Stimulated activated naive CD8-positive, alpha-beta T cell treated with anti-CD3 and anti-CD28 coated beads, Interleukin-15, Interleukin-2, amounts not matched to agents 100 ng/mL and 50 ng/mL, for 24 hours (primary cell): ENCODE data around the gene FEZ2.

Experiments
- H3K27ac Mint-ChIP-seq: one replicate; pipeline ENCODE4 v1.8.0; 2021; ENCODE audit warnings: mild to moderate bottlenecking, mixed read lengths
- H3K27me3 Mint-ChIP-seq: one replicate; pipeline ENCODE4 v1.8.0; 2021; ENCODE audit warnings: mixed read lengths
- H3K36me3 Mint-ChIP-seq: one replicate; pipeline ENCODE4 v1.8.0; 2021; ENCODE audit warnings: low read depth, mixed read lengths
- H3K4me1 Mint-ChIP-seq: one replicate; pipeline ENCODE4 v1.8.0; 2021; ENCODE audit warnings: low read depth, mixed read lengths
- H3K4me3 Mint-ChIP-seq: one replicate; pipeline ENCODE4 v1.8.0; 2021; ENCODE audit warnings: mild to moderate bottlenecking, mixed read lengths
- H3K9me3 Mint-ChIP-seq: one replicate; pipeline ENCODE4 v1.8.0; 2021; ENCODE audit warnings: mixed read lengths

Gene FEZ2

DNA sequence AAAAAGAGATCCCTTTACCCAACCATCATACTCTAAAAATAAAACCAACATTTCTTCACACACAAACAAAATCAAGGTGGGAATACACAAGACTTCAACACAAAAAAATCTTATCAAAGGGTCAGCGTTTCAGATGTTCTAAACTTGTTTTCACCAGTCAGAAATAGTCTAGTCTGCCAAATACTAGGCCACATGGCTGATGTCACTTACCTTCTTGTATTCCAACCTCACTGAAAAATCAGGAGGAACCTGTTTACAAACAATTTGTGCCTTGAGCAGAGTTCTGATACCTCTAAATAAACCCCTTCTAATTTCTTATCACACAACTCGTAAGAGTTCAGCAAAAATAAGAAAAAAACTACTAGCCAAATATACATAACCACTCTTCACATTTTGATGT is 20.1 kb downstream of the FEZ2 start:
- Mint-ChIP-seq H3K9me3 (no peaks in the 10 kb centered on the region), H3K27ac (no peak overlapping the region), H3K36me3 (peaks cover 81% of the 10 kb centered on the region), H3K4me3 (no peak overlapping the region), H3K27me3 (no peaks in the 10 kb centered on the region), H3K4me1 (peaks cover 11% of the 10 kb centered on the region)

DNA sequence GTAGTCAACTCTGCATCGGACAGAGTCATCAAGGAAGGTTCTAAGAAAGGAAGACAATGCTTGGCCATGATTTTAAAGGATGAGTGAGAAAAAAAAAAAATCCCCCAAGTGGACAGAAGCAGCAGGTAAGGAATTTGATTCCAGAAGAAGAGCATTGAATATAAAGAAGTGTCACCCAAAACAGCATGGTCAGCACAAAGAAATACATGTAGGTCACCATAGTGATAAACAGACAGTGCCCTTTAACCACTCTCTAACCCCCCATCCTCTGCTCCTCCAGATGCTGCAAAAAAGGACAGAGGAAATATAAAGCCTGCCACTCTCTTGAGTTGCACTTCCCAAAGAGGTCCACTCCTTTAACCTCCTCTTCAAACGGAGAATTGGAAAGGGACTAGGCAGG is 23.4 kb downstream of the FEZ2 start:
- Mint-ChIP-seq H3K27me3 (no peaks in the 10 kb centered on the region), H3K36me3 (peaks cover 65% of the 10 kb centered on the region), H3K9me3 (no peaks in the 10 kb centered on the region), H3K27ac (no peak overlapping the region), H3K4me3 (no peak overlapping the region), H3K4me1 (peaks cover 11% of the 10 kb centered on the region)

DNA sequence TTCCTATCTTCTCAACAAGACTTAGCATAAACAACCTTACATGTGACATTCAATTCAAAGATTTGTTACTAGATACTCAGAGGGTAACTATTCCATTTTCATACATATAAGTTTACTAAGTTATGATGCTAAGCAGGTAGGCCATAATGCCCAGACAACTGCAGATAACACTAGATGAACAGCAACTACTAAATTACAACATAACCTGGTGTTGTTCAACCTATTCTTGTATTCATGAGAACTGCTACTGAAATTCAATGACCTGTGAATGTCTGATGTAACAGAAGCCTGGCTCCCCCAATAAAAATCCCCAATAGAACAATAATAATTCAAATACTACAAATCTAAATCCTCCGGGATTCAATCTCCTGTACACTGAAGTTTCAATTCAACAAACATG is 24.8 kb downstream of the FEZ2 start:
- no peak overlapping the region for H3K27ac Mint-ChIP-seq
- peaks cover under 1% of the 10 kb centered on the region for H3K4me1 Mint-ChIP-seq
- H3K9me3 Mint-ChIP-seq: no peaks in the 10 kb centered on the region
- H3K4me3 Mint-ChIP-seq: no peak overlapping the region
- H3K36me3 Mint-ChIP-seq: peaks cover 64% of the 10 kb centered on the region
- no peaks in the 10 kb centered on the region for H3K27me3 Mint-ChIP-seq

DNA sequence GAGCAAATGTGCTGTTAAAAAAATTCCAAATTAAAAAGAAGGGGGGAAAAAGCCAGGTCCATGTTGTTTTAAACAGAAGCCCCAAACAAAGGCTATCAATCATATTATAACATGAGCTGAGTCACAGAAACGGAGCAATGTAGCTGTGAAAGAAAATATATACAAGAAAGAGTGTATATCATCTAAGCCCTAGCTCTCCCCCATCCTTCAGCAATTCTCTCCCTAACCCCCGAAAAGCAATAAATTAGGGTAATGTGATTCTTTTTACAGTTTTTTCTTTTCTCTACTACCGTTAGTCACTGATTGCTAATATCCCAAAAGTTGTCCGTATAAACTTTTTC is 25.3 kb downstream of the FEZ2 start:
- H3K36me3 Mint-ChIP-seq: peaks cover 62% of the 10 kb centered on the region
- no peaks in the 10 kb centered on the region for H3K4me1 Mint-ChIP-seq
- H3K4me3 Mint-ChIP-seq: no peak overlapping the region
- H3K27me3 Mint-ChIP-seq: no peaks in the 10 kb centered on the region
- no peaks in the 10 kb centered on the region for H3K9me3 Mint-ChIP-seq
- H3K27ac Mint-ChIP-seq: no peak overlapping the region

DNA sequence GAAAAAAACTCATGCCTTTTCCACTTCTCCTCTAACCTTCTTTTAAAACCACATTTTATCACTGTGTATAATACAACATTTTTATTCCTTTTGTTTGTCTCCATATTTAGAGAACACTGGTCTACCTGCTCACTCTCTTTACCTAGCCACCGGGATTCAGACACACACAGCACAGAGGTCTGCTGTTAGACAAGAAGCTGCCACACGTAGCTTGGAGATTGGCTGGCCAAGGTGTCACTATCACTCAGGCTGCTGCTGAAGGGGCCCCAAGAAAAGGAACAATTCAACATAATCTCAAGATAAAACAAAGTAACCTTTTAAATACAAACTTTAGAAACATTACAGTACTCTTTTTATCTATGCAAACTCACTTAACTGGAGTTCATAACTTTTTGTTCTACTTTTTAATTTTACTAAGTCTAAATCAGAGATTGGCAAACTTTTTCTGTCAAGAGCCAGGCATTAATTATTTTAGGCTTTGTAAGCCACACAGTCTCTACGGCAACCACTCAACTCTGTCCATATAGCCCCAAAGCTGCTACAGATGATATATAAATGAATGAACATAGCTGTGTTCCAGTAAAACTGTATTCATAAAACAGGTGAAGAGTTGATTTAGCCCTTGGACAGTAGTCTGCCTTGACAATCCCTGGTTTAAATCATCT is 25.8 kb downstream of the FEZ2 start:
- Mint-ChIP-seq H3K4me1 (no peaks in the 10 kb centered on the region), H3K4me3 (no peak overlapping the region), H3K27me3 (no peaks in the 10 kb centered on the region), H3K27ac (no peak overlapping the region), H3K36me3 (peaks cover 64% of the 10 kb centered on the region), H3K9me3 (no peaks in the 10 kb centered on the region)

DNA sequence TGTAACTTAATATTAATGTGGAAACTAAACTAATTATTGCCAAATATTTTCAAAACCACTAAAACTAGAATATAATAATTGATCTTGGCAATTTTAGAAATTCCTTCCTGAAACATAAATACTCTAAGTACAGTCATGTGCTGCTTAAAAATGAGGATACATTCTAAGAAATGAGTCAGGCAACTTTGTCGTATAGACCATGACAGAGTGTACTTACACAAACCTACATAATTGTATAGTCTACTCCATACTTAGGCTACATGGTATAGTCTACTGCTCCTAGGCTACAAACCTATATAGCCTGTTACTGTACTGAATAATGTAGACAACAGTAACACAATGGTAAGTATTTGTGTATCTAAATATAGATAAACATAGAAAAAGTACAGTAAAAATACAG is 27.6 kb downstream of the FEZ2 start:
- H3K4me3 Mint-ChIP-seq: no peak overlapping the region
- no peaks in the 10 kb centered on the region for H3K9me3 Mint-ChIP-seq
- H3K27me3 Mint-ChIP-seq: no peaks in the 10 kb centered on the region
- H3K36me3 Mint-ChIP-seq: peaks cover 75% of the 10 kb centered on the region
- H3K27ac Mint-ChIP-seq: no peak overlapping the region
- H3K4me1 Mint-ChIP-seq: no peaks in the 10 kb centered on the region

DNA sequence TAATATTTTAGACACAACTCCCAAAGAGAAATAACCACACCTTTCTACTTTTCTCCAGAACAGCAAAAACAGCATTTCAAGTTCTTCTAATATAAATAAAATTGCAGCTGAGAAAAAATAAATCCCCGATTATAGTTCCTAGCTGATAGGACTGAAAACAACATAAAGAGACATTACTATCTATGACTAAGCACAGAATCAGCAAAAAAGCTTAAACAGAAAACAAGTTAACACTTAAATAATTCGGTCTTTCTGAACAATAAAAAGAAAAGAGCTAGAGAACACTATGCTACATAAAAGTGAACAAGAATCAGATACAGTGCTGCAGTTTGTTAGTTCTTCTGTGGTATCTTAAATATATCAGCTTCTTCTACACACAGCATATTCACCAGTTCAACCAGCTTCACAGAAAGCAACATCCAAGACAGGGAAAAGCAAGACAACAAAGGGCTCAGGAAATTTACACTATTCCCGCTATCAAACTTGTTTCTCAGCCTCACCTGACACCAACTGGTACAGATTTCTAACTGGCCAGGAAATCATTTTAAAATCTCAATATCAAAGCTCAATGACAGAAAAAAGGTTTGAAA is 28.6 kb downstream of the FEZ2 start:
- peaks cover 75% of the 10 kb centered on the region for H3K36me3 Mint-ChIP-seq
- H3K27me3 Mint-ChIP-seq: no peaks in the 10 kb centered on the region

DNA sequence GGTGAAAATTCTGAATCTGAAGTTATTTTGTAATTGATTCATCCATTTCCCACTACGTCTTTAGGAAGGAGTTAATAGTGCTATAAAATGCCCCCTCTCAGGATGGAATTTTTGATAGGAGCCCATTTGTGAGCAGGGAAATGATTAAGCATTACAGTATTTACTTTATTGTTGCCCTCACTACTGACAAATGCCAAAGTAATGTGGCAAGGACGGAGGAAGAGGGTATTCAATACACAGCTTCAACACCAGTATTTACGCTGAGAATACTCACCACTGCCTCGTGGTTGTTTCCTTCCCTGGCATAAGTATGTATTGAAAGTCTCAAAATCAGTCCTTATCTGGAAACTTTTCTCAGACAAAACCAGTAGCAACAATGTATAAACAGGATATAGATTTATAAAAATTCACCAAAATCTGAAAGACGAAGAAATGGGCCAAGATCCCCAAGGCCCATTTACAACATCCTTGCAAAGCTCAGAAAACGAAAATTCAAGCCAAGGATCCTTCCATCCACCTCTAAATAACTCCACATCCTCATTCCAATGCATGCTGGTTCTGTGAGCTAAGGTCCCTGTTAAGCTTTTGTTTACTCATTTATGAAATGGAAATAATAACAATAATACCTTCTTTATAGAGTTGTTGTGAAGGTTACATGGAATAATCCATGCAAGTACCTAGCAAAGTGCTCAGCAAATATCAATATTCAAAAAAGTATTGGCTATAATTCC is 29.3 kb downstream of the FEZ2 start:
- Mint-ChIP-seq H3K4me3 (no peak overlapping the region), H3K4me1 (no peaks in the 10 kb centered on the region), H3K27me3 (no peaks in the 10 kb centered on the region), H3K27ac (no peak overlapping the region), H3K36me3 (peaks cover 75% of the 10 kb centered on the region), H3K9me3 (no peaks in the 10 kb centered on the region)

More for the DNA sequence above, 28.6 kb downstream of the FEZ2 start:
- H3K27ac Mint-ChIP-seq: no peak overlapping the region
- H3K4me1 Mint-ChIP-seq: no peaks in the 10 kb centered on the region
- H3K4me3 Mint-ChIP-seq: no peak overlapping the region
- no peaks in the 10 kb centered on the region for H3K9me3 Mint-ChIP-seq

DNA sequence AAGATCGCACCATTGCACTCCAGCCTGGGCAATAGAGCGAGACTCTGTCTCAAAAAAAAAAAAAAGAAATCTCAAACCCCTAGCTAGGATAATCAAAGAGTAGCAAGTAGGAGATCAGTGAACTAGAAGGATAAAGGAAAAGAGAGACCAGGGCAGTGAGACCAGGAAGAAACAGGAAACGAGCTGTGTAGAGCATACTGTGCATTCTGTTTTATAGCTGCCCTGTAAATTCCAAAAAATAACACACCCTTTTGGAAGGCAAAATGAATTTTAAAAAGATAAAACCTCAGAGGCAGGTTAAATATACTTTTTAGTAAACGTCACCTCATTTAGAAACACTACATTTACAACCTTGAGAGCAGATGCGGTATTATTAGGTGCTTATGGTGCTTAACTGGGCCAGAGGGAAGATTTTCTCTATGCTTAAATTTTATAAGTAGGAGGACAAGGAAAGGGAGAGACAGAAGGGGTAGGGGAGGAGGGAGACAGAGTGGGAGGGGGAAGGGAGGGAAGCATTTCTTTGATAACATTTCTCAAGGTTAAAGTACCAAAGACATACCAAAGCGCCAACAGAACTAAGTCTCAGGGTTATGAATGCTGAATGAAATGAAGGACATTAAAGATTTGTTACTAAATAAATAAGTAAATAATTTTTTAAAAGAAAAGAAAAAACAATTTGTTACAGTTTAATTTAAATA is 30.1 kb downstream of the FEZ2 start:
- H3K27ac Mint-ChIP-seq: no peak overlapping the region
- no peaks in the 10 kb centered on the region for H3K9me3 Mint-ChIP-seq
- H3K27me3 Mint-ChIP-seq: no peaks in the 10 kb centered on the region
- H3K4me3 Mint-ChIP-seq: no peak overlapping the region
- peaks cover 71% of the 10 kb centered on the region for H3K36me3 Mint-ChIP-seq
- no peaks in the 10 kb centered on the region for H3K4me1 Mint-ChIP-seq

DNA sequence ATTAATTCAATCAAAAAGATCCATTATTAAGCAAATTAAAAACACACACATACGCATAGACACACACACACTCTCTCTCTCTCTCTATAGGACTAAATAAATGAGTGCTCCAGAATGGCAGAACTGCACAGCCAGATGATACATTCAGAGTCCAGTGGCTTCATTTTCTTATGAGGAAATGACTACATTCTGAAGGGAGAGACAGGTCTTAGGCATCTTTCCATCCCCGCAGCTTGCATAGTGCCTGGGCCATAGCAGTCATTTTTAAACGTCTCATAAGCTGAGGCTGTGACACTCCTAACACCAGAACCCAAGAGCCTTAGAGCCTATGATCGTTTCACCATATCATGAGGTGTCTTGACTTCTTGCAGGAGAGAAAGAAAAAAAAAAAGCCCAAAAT is 31.1 kb downstream of the FEZ2 start:
- no peak overlapping the region for H3K4me3 Mint-ChIP-seq
- peaks cover 65% of the 10 kb centered on the region for H3K36me3 Mint-ChIP-seq
- H3K27ac Mint-ChIP-seq: no peak overlapping the region
- no peaks in the 10 kb centered on the region for H3K4me1 Mint-ChIP-seq
- H3K27me3 Mint-ChIP-seq: no peaks in the 10 kb centered on the region
- H3K9me3 Mint-ChIP-seq: no peaks in the 10 kb centered on the region

DNA sequence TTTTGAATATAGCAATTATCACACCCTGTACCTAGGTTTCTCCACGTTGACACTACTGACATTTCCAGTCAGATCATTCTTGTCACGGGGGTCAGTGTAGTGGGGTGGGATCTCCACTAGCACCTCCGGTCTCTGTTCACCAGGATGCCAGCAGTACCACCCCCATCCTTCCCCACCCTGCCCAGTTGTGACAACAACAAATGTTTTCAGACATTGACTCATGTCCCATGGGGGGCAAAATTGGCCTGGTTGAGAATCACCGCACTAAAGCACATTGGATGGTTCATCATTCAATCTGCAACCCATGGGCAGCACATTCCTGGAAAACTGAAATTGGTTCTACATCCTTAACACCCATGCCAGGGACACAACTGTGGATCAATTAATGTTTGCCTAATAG is 32.3 kb downstream of the FEZ2 start:
- Mint-ChIP-seq H3K36me3 (peaks cover 61% of the 10 kb centered on the region), H3K4me3 (no peak overlapping the region), H3K27ac (no peak overlapping the region), H3K27me3 (no peaks in the 10 kb centered on the region), H3K9me3 (no peaks in the 10 kb centered on the region), H3K4me1 (no peaks in the 10 kb centered on the region)

DNA sequence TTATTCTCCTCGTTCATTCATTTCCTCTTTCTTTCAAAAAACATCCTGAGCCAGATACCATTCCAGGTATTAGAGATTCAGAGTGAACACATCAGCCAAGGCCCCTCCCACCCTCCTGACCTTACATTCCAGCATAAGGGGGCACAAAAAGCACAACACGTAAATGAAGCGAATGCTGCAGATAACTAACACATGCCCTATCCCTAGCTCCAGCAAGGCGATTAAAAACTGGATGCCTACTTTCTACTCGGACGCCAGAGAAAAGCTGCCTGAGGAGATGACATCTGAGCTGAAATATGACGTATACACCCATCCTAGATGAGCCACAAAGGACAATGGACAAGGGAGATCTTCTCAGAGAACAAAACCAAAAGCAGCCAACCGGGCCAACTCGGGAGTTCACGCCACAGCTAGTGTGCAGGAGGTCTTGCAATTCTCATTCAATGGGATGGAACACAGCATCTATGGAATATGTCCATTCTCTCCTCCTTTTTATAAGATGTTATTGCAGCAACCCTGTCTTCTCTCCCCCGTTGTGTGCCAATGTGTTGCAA is 33.5 kb downstream of the FEZ2 start:
- Mint-ChIP-seq H3K4me3 (no peak overlapping the region), H3K27ac (no peak overlapping the region), H3K27me3 (no peaks in the 10 kb centered on the region), H3K36me3 (peaks cover 68% of the 10 kb centered on the region), H3K9me3 (no peaks in the 10 kb centered on the region), H3K4me1 (no peaks in the 10 kb centered on the region)

DNA sequence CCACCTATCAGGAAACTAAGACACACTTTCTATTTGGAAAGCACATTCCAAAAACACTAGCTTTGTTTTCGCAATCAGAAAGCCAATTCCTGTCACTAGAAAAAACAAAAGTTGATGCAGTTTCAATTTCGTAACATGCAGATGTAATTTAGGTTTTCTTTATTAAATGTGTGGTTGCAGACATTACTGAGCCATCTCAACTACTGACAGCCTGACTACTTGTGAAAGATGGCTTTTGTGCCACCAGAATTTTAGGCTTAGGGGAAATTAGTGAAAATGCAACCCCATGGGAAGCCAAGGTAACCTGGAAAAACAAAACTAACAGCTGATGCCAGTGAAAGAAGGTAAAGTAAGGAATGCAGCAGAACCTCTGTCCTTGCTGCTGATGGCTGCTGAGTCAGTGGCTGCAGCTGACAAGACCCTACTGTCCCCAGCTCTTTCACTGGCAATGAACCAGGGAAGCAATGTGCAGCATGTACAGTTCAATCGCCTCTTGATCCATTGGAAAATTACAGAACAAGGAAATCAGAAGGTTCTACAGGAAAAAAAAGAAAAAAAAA is 34.9 kb downstream of the FEZ2 start:
- Mint-ChIP-seq H3K9me3 (no peaks in the 10 kb centered on the region), H3K27me3 (no peaks in the 10 kb centered on the region), H3K4me1 (no peaks in the 10 kb centered on the region), H3K4me3 (no peak overlapping the region), H3K27ac (no peak overlapping the region), H3K36me3 (peaks cover 60% of the 10 kb centered on the region)

DNA sequence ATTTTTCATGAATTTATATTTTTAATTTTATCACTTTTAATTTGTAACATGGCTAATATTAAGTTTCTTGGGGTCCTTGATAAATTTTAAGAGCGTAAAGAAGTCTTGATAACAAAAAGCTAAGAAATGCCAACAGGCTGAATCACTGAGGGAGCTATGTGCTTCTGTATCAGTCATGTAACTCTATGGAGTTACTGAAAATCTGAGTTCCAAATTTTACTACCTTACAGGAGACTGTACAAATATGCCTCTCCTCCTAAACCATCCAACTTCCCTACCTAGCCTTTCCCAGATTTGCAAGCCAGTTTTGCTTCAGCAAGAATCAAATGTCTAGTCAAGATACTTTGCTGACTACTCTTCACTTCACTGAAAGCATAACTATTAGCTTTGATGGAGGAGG is 35.7 kb downstream of the FEZ2 start:
- peaks cover 53% of the 10 kb centered on the region for H3K36me3 Mint-ChIP-seq
- H3K9me3 Mint-ChIP-seq: no peaks in the 10 kb centered on the region
- H3K27ac Mint-ChIP-seq: no peak overlapping the region
- H3K4me1 Mint-ChIP-seq: no peaks in the 10 kb centered on the region
- H3K4me3 Mint-ChIP-seq: no peak overlapping the region
- H3K27me3 Mint-ChIP-seq: no peaks in the 10 kb centered on the region
